ENCODE measurements around the gene PHOSPHO1.
"Not testable (repeated sequence)": the region's sequence is repeated elsewhere in the genome, so short reads cannot be mapped to it uniquely, and the experiment has no call there.

PHOSPHO1 gene

DNA sequence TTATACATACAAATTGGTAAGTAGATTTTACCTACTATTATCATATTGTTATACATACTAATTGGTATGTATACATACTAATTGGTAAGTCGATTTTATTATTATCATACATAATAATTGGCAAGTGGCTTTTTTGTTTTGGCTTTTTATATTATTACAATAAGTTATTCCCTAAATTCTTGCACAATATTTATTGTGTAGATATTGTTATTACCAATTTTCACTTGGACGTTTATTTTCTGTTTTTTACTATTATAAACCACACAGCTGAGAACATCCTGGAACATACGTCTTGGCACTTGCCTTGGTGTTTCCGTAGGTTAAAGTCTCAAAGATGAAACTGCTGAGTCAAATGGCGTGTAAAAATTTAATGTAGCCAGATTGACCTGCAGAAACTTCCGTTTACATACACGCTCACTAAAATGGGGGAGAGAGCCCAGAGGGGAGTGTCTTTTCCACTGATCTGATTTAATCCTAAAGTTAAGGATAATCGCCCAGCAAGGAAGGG, 39.1 kb downstream of the PHOSPHO1 start:
- DNase-seq: no peak

- DNase-seq: no peak
Measured at GRCh38 chr17:49190932-49191331, 39.7 kb downstream of the PHOSPHO1 start.

GRCh38 chr17:49187301-49187700, 43.3 kb downstream of the PHOSPHO1 start:
- no peak for DNase-seq

- not testable (repeated sequence) for DNase-seq
Measured at GRCh38 chr17:49185381-49185780, 45.2 kb downstream of the PHOSPHO1 start.

DNA sequence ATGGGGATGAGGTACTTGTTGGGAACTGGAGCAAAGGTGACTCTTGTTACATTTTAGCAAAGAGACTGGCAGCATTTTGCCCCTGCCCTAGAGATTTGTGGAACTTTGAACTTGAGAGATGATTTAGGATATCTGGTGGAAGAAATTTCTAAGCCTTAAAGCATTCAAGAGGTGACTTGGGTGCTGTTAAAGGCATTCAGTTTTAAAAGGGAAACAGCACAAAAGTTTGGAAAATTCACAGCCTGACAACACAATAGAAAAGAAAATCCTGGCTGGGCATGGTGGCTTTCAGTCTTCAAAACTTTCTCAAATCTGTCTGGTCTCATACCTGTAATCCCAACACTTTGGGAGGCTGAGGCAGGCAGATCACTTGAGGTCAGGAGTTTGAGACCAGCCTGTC, 46.1 kb downstream of the PHOSPHO1 start:
- not testable (repeated sequence) for DNase-seq

DNA sequence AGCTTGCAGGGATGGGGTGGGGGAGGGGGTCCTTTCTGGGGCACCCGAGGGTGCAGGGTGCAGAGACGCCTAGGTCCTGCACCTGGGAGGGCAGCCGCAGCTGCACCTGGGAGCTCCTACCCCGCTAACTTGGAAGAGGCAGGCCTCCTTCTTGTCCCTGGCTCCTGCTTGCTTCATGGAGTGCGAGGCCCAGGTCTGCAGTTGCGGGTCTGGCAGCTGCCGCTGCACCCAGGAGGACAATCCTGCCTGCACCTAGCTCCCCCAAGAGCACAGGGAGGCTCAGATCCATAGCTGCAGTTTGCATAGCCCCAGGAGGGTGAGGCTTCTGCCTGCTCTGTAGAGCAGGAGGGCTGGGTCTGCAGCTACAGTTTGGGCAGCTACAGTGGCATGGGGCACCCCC, 46.8 kb downstream of the PHOSPHO1 start:
- no peak for DNase-seq

- DNase-seq: no peak
Measured at GRCh38 chr17:49183341-49183740, 47.2 kb downstream of the PHOSPHO1 start.

- no peak for DNase-seq
Measured at GRCh38 chr17:49180998-49181635, 49.5 kb downstream of the PHOSPHO1 start.

DNA sequence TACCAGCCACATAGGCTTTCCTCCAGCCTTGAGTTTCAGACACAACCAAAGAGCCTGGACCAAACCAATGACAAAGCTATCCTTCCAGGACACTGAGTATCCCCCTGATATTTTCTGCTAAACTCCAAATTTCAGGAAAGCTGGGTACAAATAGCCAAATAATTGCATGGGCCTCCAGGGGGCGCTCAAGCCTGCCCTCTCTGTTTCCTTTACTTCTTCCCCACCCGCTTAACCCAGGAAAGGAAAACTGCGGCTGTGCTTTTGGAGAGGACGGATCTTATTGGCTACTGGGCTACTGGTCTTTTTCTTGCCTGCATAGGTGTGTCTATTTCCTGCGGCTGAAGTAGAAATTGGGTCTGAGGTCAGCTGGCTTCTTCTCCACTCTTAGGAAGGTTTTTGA, 50.3 kb downstream of the PHOSPHO1 start:
- peak; percentile 70 for DNase-seq

GRCh38 chr17:49175978-49176377, 54.6 kb downstream of the PHOSPHO1 start:
- DNase-seq: not testable (repeated sequence)

Measured in activated CD4-positive, CD25-positive, alpha-beta regulatory T cell treated with anti-CD3 and anti-CD28 coated beads, Interleukin-2, amount 50 U/mL, for 72 hours (primary cell).